Measurements from ENCODE around the gene CTSC. TPM values are rescaled to one million over a fixed set of nuclear protein-coding genes. Genes with fewer than 3 reads are reported as not detected.

The CTSC gene
- 10 to 100 TPM; 42.2 to 98.9 (median 47.8) TPM for polyA plus RNA-seq (ENCODE audit: insufficient read length in 10 of 10)
- long read RNA-seq, donor 1, full-length matches to known transcripts: 9 of 9 reads
- long read RNA-seq, donor 1, partial matches to known transcripts: 0 of 9 reads
- long read RNA-seq, donor 1, other reads (novel, unspliced or antisense): 0 of 9 reads
- long read RNA-seq, donor 2, full-length matches to known transcripts: 10 of 10 reads
- long read RNA-seq, donor 2, partial matches to known transcripts: 0 of 10 reads
- long read RNA-seq, donor 2, other reads (novel, unspliced or antisense): 0 of 10 reads
- long read RNA-seq, donor 3: 0 reads
- long read RNA-seq, donor 4, full-length matches to known transcripts: 7 of 7 reads
- long read RNA-seq, donor 4, partial matches to known transcripts: 0 of 7 reads
- long read RNA-seq, donor 4, other reads (novel, unspliced or antisense): 0 of 7 reads
- long read RNA-seq, donor 5, full-length matches to known transcripts: 19 of 19 reads
- long read RNA-seq, donor 5, partial matches to known transcripts: 0 of 19 reads
- long read RNA-seq, donor 5, other reads (novel, unspliced or antisense): 0 of 19 reads
- long read RNA-seq, donor 6, full-length matches to known transcripts: 11 of 11 reads
- long read RNA-seq, donor 6, partial matches to known transcripts: 0 of 11 reads
- long read RNA-seq, donor 6, other reads (novel, unspliced or antisense): 0 of 11 reads
- long read RNA-seq, donor 7, full-length matches to known transcripts: 12 of 12 reads
- long read RNA-seq, donor 7, partial matches to known transcripts: 0 of 12 reads
- long read RNA-seq, donor 7, other reads (novel, unspliced or antisense): 0 of 12 reads
- long read RNA-seq, donor 8, full-length matches to known transcripts: 9 of 9 reads
- long read RNA-seq, donor 8, partial matches to known transcripts: 0 of 9 reads
- long read RNA-seq, donor 8, other reads (novel, unspliced or antisense): 0 of 9 reads
- long read RNA-seq, donor 9, full-length matches to known transcripts: 2 of 2 reads
- long read RNA-seq, donor 9, partial matches to known transcripts: 0 of 2 reads
- long read RNA-seq, donor 9, other reads (novel, unspliced or antisense): 0 of 2 reads

GRCh38 chr11:88337181-88337986 lies at the start of gene CTSC:
Gene CTSC (minus strand): TSS chr11:88337736. CDS start chr11:88337672, 64 bp downstream.
- DNase-seq: peak; percentile 83 to 95 (median 91)

- DNase-seq: no peak
These were observed 47.1 kb upstream of the CTSC start for GRCh38 chr11:88384669-88385005.

- no peak for DNase-seq
These were observed 46.6 kb upstream of the CTSC start for GRCh38 chr11:88384004-88384668.

GRCh38 chr11:88383447-88383846 lies 45.9 kb upstream of the CTSC start:
- no peak for DNase-seq

- no peak for DNase-seq
These were observed 41.6 kb upstream of the CTSC start for GRCh38 chr11:88379130-88379529.

GRCh38 chr11:88378422-88379066 lies 41.0 kb upstream of the CTSC start:
- no peak for DNase-seq

GRCh38 chr11:88377646-88378045 lies 40.1 kb upstream of the CTSC start:
- DNase-seq: peak in 1 of 3 donors; percentile 40

GRCh38 chr11:88377144-88377543 lies 39.6 kb upstream of the CTSC start:
- DNase-seq: no peak

GRCh38 chr11:88375927-88376470 lies 38.5 kb upstream of the CTSC start:
- no peak for DNase-seq

GRCh38 chr11:88370782-88371181 lies 33.2 kb upstream of the CTSC start:
- DNase-seq: no peak

- no peak for DNase-seq
These were observed 29.8 kb upstream of the CTSC start for GRCh38 chr11:88367310-88367709.

GRCh38 chr11:88363648-88364065 lies 26.1 kb upstream of the CTSC start:
- DNase-seq: no peak

GRCh38 chr11:88363004-88363403 lies 25.5 kb upstream of the CTSC start:
- DNase-seq: no peak

GRCh38 chr11:88360141-88360540 lies 22.6 kb upstream of the CTSC start:
- no peak for DNase-seq

GRCh38 chr11:88359541-88359940 lies 22.0 kb upstream of the CTSC start:
- DNase-seq: no peak

- no peak for DNase-seq
These were observed 21.6 kb upstream of the CTSC start for GRCh38 chr11:88359114-88359513.

GRCh38 chr11:88358040-88358431 lies 20.5 kb upstream of the CTSC start:
- DNase-seq: no peak

GRCh38 chr11:88357323-88358039 lies 19.9 kb upstream of the CTSC start:
- DNase-seq: no peak

- no peak for DNase-seq
These were observed 18.4 kb upstream of the CTSC start for GRCh38 chr11:88355887-88356286.
